Progenitor cell of endocrine pancreas (in vitro differentiated cells): ENCODE results near the gene LYPD6B. TPM values are rescaled to one million over a fixed set of nuclear protein-coding genes. Genes with fewer than 3 reads are reported as not detected.

Experiments
- DNase-seq: peaks from one replicate; pipeline ENCODE4 v3.0.0; 2021; ENCODE audit warnings: low spot score; ENCODE audit not compliant: unreplicated experiment
- H3K27ac Mint-ChIP-seq: 2 replicates; pipeline ENCODE4 v1.8.0; 2021; ENCODE audit warnings: mild to moderate bottlenecking, moderate library complexity, mixed read lengths
- H3K27me3 Mint-ChIP-seq: 2 replicates; pipeline ENCODE4 v1.8.0; 2021; ENCODE audit warnings: mixed read lengths
- H3K36me3 Mint-ChIP-seq: 2 replicates; pipeline ENCODE4 v1.8.0; 2022; ENCODE audit warnings: mixed read lengths; ENCODE audit not compliant: insufficient read depth
- H3K4me1 Mint-ChIP-seq: 2 replicates; pipeline ENCODE4 v1.8.0; 2021; ENCODE audit warnings: low read depth, mixed read lengths
- H3K4me3 Mint-ChIP-seq: 2 replicates; pipeline ENCODE4 v1.8.0; 2021; ENCODE audit warnings: low read depth, mild to moderate bottlenecking, moderate library complexity, mixed read lengths
- H3K9me3 Mint-ChIP-seq: 2 replicates; pipeline ENCODE4 v1.8.0; 2021; ENCODE audit warnings: low read depth, mixed read lengths
- CTCF ChIP-seq: fragments of 200-600 bp; sonication (generic); IDR thresholded peaks from one replicate; pipeline ENCODE4 v1.5.0; 2021; ENCODE audit warnings: antibody characterized with exemption, mild to moderate bottlenecking; ENCODE audit not compliant: unreplicated experiment
- total RNA-seq: library from RNA; stranded (reverse); gene quantifications from 2 replicates; pipeline ENCODE4 v1.2.1, GENCODE V29; 2021

Gene LYPD6B
- total RNA-seq, 1 donor from 2014 or later, result 140 TPM

- DNase-seq, result no peak
- H3K4me1 Mint-ChIP-seq, result peaks cover 61% of the 10 kb centered on the region
- H3K4me3 Mint-ChIP-seq, result no peak overlapping the region
- H3K9me3 Mint-ChIP-seq, result peaks cover 5% of the 10 kb centered on the region
- H3K27me3 Mint-ChIP-seq, result no peaks in the 10 kb centered on the region
- no peak for TF ChIP-seq CTCF
- H3K27ac Mint-ChIP-seq, result peak overlapping the region; percentile 94
- H3K36me3 Mint-ChIP-seq, result peaks cover 8% of the 10 kb centered on the region
Measured at GRCh38 chr2:149064856-149065630, 26.5 kb downstream of the LYPD6B start.

- H3K36me3 Mint-ChIP-seq, result peaks cover 14% of the 10 kb centered on the region
- peaks cover 5% of the 10 kb centered on the region for H3K9me3 Mint-ChIP-seq
- peaks cover 70% of the 10 kb centered on the region for H3K4me1 Mint-ChIP-seq
- no peaks in the 10 kb centered on the region for H3K27me3 Mint-ChIP-seq
- H3K4me3 Mint-ChIP-seq, result no peak overlapping the region
- DNase-seq, result no peak
- H3K27ac Mint-ChIP-seq, result peak overlapping the region; percentile 96
- no peak for TF ChIP-seq CTCF
Measured at GRCh38 chr2:149068225-149068995, 29.9 kb downstream of the LYPD6B start.

GRCh38 chr2:149068996-149069888 lies 30.7 kb downstream of the LYPD6B start:
- no peaks in the 10 kb centered on the region for H3K27me3 Mint-ChIP-seq
- DNase-seq, result no peak
- TF ChIP-seq CTCF, result no peak
- no peak overlapping the region for H3K4me3 Mint-ChIP-seq
- peak overlapping the region; percentile 96 for H3K27ac Mint-ChIP-seq
- peaks cover 17% of the 10 kb centered on the region for H3K36me3 Mint-ChIP-seq
- peaks cover 73% of the 10 kb centered on the region for H3K4me1 Mint-ChIP-seq
- peaks cover 5% of the 10 kb centered on the region for H3K9me3 Mint-ChIP-seq

GRCh38 chr2:149070681-149071320 lies 32.3 kb downstream of the LYPD6B start:
- H3K36me3 Mint-ChIP-seq, result peaks cover 17% of the 10 kb centered on the region
- peaks cover 73% of the 10 kb centered on the region for H3K4me1 Mint-ChIP-seq
- no peak for TF ChIP-seq CTCF
- peak overlapping the region; percentile 4 for H3K4me3 Mint-ChIP-seq
- no peaks in the 10 kb centered on the region for H3K27me3 Mint-ChIP-seq
- peaks cover 5% of the 10 kb centered on the region for H3K9me3 Mint-ChIP-seq
- no peak for DNase-seq
- H3K27ac Mint-ChIP-seq, result peak overlapping the region; percentile 96
